H1 (cell line): Measurements from ENCODE around the gene ASMT. TPM values are rescaled to one million over a fixed set of nuclear protein-coding genes. Genes with fewer than 3 reads are reported as not detected.

Experiments
- CTCF ChIA-PET: fragments of 300-600 bp; sonication (Branson Sonifier 250); formaldehyde crosslinking; loops from one replicate; lab custom pipeline; 2021; ENCODE audit not compliant: partially characterized antibody; lab: Charles Lee
- POLR2A ChIA-PET: fragments of 300-600 bp; sonication (Branson Sonifier 250); formaldehyde crosslinking; loops from one replicate; lab custom pipeline; 2021; ENCODE audit warnings: inconsistent platforms; ENCODE audit not compliant: partially characterized antibody; lab: Charles Lee
- DNase-seq, 2 experiments: peaks; one replicate each; pipeline versions ENCODE4 v3.0.0 to v3.0.0-alpha.2; 2010 to 2022; ENCODE audit warnings: low spot score in 2 of 2, low read depth in 1 of 2, mixed read lengths in 1 of 2
- FAIRE-seq: peaks from 2 replicates; lab custom pipeline; 2011; peaks lifted over from hg19 to GRCh38; lab: Jason Lieb, UNC
- H2AFZ ChIP-seq: 2 replicates; pipeline ENCODE4 v1.8.1; 2012; ENCODE audit warnings: low read length, inconsistent platforms
- H2AK5ac ChIP-seq: 2 replicates; pipeline ENCODE4 v1.6.1; 2013; ENCODE audit warnings: low read depth, low read length
- H2BK120ac ChIP-seq: replicated peaks from 2 replicates; pipeline ENCODE3; 2013; ENCODE audit warnings: low read depth, low read length, inconsistent platforms
- H2BK12ac ChIP-seq: 2 replicates; pipeline ENCODE4 v1.6.1; 2013; ENCODE audit warnings: low read depth, low read length
- H2BK15ac ChIP-seq: 2 replicates; pipeline ENCODE4 v1.6.1; 2013; ENCODE audit warnings: low read length
- H2BK20ac ChIP-seq: 2 replicates; pipeline ENCODE4 v1.6.1; 2013; ENCODE audit warnings: low read length
- H2BK5ac ChIP-seq: 2 replicates; pipeline ENCODE4 v1.6.1; 2013; ENCODE audit warnings: low read depth, low read length
- H3K14ac ChIP-seq: 2 replicates; pipeline ENCODE4 v1.6.1; 2013; ENCODE audit warnings: inconsistent platforms; ENCODE audit not compliant: insufficient read length
- H3K18ac ChIP-seq: 2 replicates; pipeline ENCODE4 v1.6.1; 2013; ENCODE audit warnings: low read length; ENCODE audit errors: extremely low read depth
- H3K23ac ChIP-seq: 2 replicates; pipeline ENCODE4 v1.6.1; 2013; ENCODE audit warnings: inconsistent platforms; ENCODE audit not compliant: insufficient read length
- H3K23me2 ChIP-seq: 2 replicates; pipeline ENCODE4 v1.6.1; 2013; ENCODE audit warnings: low read depth, low read length
- H3K27ac ChIP-seq: 2 replicates; pipeline ENCODE4 v1.6.1; 2011; ENCODE audit warnings: low read depth, low read length, inconsistent platforms
- H3K27me3 ChIP-seq, 4 experiments: replicated peaks in 1 of 4; 1 replicate in 1 of 4; 2 replicates in 3 of 4; pipeline versions ENCODE4 v1.6.1 to v1.8.1; 2011 to 2013; ENCODE audit warnings: low read length in 3 of 4, mild to moderate bottlenecking in 3 of 4, inconsistent platforms in 2 of 4, mixed read lengths in 2 of 4, moderate library complexity in 1 of 4; ENCODE audit not compliant: control insufficient read depth in 3 of 4, insufficient read depth in 3 of 4; ENCODE audit errors: extremely low read depth in 1 of 4
- H3K36me3 ChIP-seq, 4 experiments: 2 replicates each; pipeline versions ENCODE4 v1.6.1 to v1.8.1; 2011 to 2013; ENCODE audit warnings: mild to moderate bottlenecking in 4 of 4, low read length in 3 of 4, moderate library complexity in 2 of 4, control low read depth in 1 of 4, inconsistent platforms in 1 of 4; ENCODE audit not compliant: insufficient read depth in 4 of 4, control insufficient read depth in 2 of 4
- H3K4ac ChIP-seq: replicated peaks from 2 replicates; pipeline ENCODE3; 2013; ENCODE audit warnings: low read length, low read depth, mixed read lengths, inconsistent platforms; ENCODE audit not compliant: insufficient read length
- H3K4me1 ChIP-seq, 4 experiments: replicated peaks in 1 of 4; 1 replicate in 1 of 4; 2 replicates in 3 of 4; pipeline versions ENCODE4 v1.6.1 to v1.8.1; 2011 to 2013; ENCODE audit warnings: low read length in 3 of 4, inconsistent platforms in 2 of 4, mixed read lengths in 1 of 4; ENCODE audit not compliant: insufficient read depth in 4 of 4, control insufficient read depth in 3 of 4
- H3K4me2 ChIP-seq, 2 experiments: 2 replicates each; pipeline versions ENCODE4 v1.6.1 to v1.8.1; 2011 to 2013; ENCODE audit warnings: low read depth in 2 of 2, low read length in 2 of 2, control low read depth in 1 of 2, inconsistent platforms in 1 of 2, mild to moderate bottlenecking in 1 of 2; ENCODE audit not compliant: insufficient read depth in 1 of 2
- H3K4me3 ChIP-seq, 4 experiments: fragments of 200-600, 300-600 bp in 1 of 4; sonication (generic), shearing (Covaris generic), sonication (Bioruptor Twin) in 1 of 4; 2 replicates each; pipeline versions ENCODE4 v1.5.1 to v1.8.1; 2011 to 2016; ENCODE audit warnings: low read length in 4 of 4, low read depth in 3 of 4, control low read depth in 2 of 4, inconsistent platforms in 2 of 4, mild to moderate bottlenecking in 2 of 4, mixed read lengths in 1 of 4, moderate library complexity in 1 of 4; ENCODE audit not compliant: insufficient read depth in 2 of 4; ENCODE audit errors: extremely low read depth in 1 of 4
- H3K56ac ChIP-seq: replicated peaks from 2 replicates; pipeline ENCODE3; 2013; ENCODE audit warnings: low read depth, mild to moderate bottlenecking, mixed read lengths, low read length, inconsistent platforms; ENCODE audit not compliant: insufficient read length
- H3K79me1 ChIP-seq: 2 replicates; pipeline ENCODE4 v1.6.1; 2013; ENCODE audit warnings: low read depth, low read length, control low read depth
- H3K79me2 ChIP-seq, 2 experiments: 2 replicates each; pipeline versions ENCODE4 v1.6.1 to v1.8.1; 2012 to 2013; ENCODE audit warnings: low read length in 2 of 2, mild to moderate bottlenecking in 2 of 2, inconsistent platforms in 1 of 2; ENCODE audit not compliant: insufficient read depth in 2 of 2, control insufficient read depth in 1 of 2
- H3K9ac ChIP-seq, 4 experiments: replicated peaks in 1 of 4; 1 replicate in 1 of 4; 2 replicates in 3 of 4; pipeline versions ENCODE4 v1.6.1 to v1.8.1; 2011 to 2013; ENCODE audit warnings: low read depth in 3 of 4, low read length in 3 of 4, control low read depth in 2 of 4, mild to moderate bottlenecking in 2 of 4, moderate library complexity in 2 of 4, inconsistent platforms in 1 of 4; ENCODE audit errors: extremely low read depth in 1 of 4
- H3K9me3 ChIP-seq, 2 experiments: 2 replicates each; pipeline versions ENCODE4 v1.6.1 to v1.8.1; 2012 to 2013; ENCODE audit warnings: mild to moderate bottlenecking in 2 of 2, moderate library complexity in 2 of 2, control low read depth in 1 of 2, inconsistent platforms in 1 of 2, low read depth in 1 of 2, low read length in 1 of 2, mixed read lengths in 1 of 2; ENCODE audit not compliant: insufficient read depth in 2 of 2
- H4K20me1 ChIP-seq, 2 experiments: replicated peaks in 1 of 2; 2 replicates each; pipeline versions ENCODE3 to v1.8.1; 2011 to 2013; ENCODE audit warnings: inconsistent platforms in 2 of 2, low read length in 2 of 2, mild to moderate bottlenecking in 1 of 2; ENCODE audit not compliant: insufficient read depth in 2 of 2, control insufficient read depth in 1 of 2
- H4K5ac ChIP-seq: 2 replicates; pipeline ENCODE4 v1.6.1; 2013; ENCODE audit warnings: low read length, low read depth, mixed read lengths, inconsistent platforms; ENCODE audit not compliant: insufficient read length
- H4K8ac ChIP-seq: 2 replicates; pipeline ENCODE4 v1.8.0; 2013; ENCODE audit warnings: mild to moderate bottlenecking, moderate library complexity, low read length, inconsistent platforms; ENCODE audit not compliant: insufficient read depth; ENCODE audit errors: extremely low read depth
- H4K91ac ChIP-seq: replicated peaks from 2 replicates; pipeline ENCODE3; 2013; ENCODE audit warnings: low read length, mixed read lengths, inconsistent platforms; ENCODE audit not compliant: insufficient read length
- BCL11A ChIP-seq, 2 experiments: IDR thresholded peaks; one replicate each; pipeline ENCODE4 v1.6.1; 2011; ENCODE audit warnings: low read depth in 2 of 2, low read length in 2 of 2, mild to moderate bottlenecking in 2 of 2
- BRCA1 ChIP-seq: IDR thresholded peaks from 2 replicates; pipeline ENCODE4 v1.6.1; 2012; ENCODE audit warnings: low read depth, low read length, improper control_type of control experiment
- EP300 ChIP-seq, 2 experiments: IDR thresholded peaks; 1 replicate in 1 of 2; 2 replicates in 1 of 2; pipeline ENCODE4 v1.6.1; 2011 to 2012; ENCODE audit warnings: low read depth in 2 of 2, low read length in 2 of 2, mild to moderate bottlenecking in 2 of 2, borderline replicate concordance in 1 of 2, inconsistent platforms in 1 of 2, moderate library complexity in 1 of 2
- MAFK ChIP-seq: IDR thresholded peaks from 2 replicates; pipeline ENCODE4 v1.6.1; 2012; ENCODE audit warnings: low read depth, mild to moderate bottlenecking, improper control_type of control experiment, low read length
- POLR2AphosphoS5 ChIP-seq: IDR thresholded peaks from 2 replicates; pipeline ENCODE4 v1.6.1; 2011; ENCODE audit warnings: low read depth, low read length
- SIX5 ChIP-seq: IDR thresholded peaks from 2 replicates; pipeline ENCODE4 v1.6.1; 2011; ENCODE audit warnings: mild to moderate bottlenecking, low read depth, low read length
- WGBS, 2 experiments: shearing (Covaris generic) in 1 of 2; methylation state at CpG; one replicate each; pipeline versions ENCODE4 v1.1.6 to v1.1.7; 2013 to 2015; ENCODE audit warnings: low lambda C conversion rate in 2 of 2, mixed read lengths in 2 of 2, inconsistent platforms in 1 of 2, low coverage in 1 of 2, missing lambda C conversion rate in 1 of 2; ENCODE audit not compliant: insufficient replicate concordance in 2 of 2, insufficient coverage in 1 of 2, insufficient read length in 1 of 2; ENCODE audit errors: extremely low coverage in 1 of 2, missing lambda C conversion rate in 1 of 2; 5-methylcytosine and 5-hydroxymethylcytosine counted together
- polyA plus RNA-seq, 7 experiments: library from polyadenylated mRNA; depleted of rRNA in 3 of 7; stranded (reverse) in 5 of 7; unstranded in 2 of 7; fragments of >200 nt in 5 of 7; fragments of 200-250 nt in 2 of 7; gene quantifications; 1 replicate in 5 of 7; 2 replicates in 1 of 7; 4 replicates in 1 of 7; pipeline versions ENCODE4 v1.2.1 to v1.2.3, GENCODE V29; 2011 to 2013; ENCODE audit warnings: missing spikeins in 2 of 7, mixed read lengths in 2 of 7
- total RNA-seq: library from RNA; stranded (reverse); fragmentation: NEBNext Ultra II Directional; extraction: Animal tissue kit (Norgen Biotek cat#: 25700); gene quantifications from 2 replicates; pipeline ENCODE4 v1.2.1, GENCODE V29; 2021

Gene ASMT
- total and polyA plus RNA-seq, 2 of the 8 experiments (the other 6 are each of a cell fraction or from before 2014, with no cell fraction given), result 1.5 to 3.1 TPM

DNA sequence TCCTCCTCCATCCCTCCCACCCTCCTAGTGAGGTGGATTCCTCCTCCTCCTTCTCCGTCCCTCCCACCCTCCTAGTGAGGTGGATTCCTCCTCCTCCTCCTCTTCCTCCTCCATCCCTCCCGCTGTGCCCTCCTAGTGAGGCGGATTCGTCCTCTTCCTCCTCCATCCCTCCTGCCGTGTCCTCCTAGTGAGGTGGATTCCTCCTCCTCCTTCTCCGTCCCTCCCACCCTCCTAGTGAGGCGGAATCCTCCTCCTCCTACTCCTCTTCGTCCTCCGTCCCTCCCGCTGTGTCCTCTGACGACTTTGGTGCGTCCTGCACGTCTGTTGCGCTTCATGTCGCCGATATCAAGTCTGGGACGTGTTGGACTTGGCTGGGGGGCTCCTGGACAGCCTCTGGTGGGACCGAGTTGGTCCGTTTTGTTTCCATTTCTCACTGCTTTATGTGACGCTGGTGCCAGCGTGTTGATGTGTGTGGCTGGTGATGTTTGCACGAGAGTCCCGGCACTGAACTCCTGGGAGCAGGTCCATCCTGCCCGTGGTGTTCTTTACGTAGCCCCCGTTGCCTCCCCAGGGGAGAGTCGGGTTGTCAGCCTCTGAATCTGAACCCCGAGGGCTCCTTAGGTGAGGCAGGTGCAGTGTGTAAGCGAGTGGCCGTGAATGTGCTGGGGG lies 18.0 kb upstream of the ASMT start:
- peaks cover 0 to 8% (median 6%) of the 10 kb centered on the region in 4 experiments; a peak in 5 of 7 replicates for H3K4me1 ChIP-seq
- H3K23ac ChIP-seq, result no peak overlapping the region
- no peak overlapping the region for H4K5ac ChIP-seq
- no peak overlapping the region for H3K18ac ChIP-seq
- ChIA-PET CTCF (no interaction called here), POLR2A (no interaction called here)
- H3K4ac ChIP-seq, result no peak overlapping the region
- H3K9ac ChIP-seq, result no peak overlapping the region; a peak in 1 of 7 replicates
- H3K4me3 ChIP-seq, result no peak overlapping the region
- peaks cover 6 to 47% of the 10 kb centered on the region in 2 experiments for H4K20me1 ChIP-seq
- peak in 1 of 2 experiments; percentile 24 for DNase-seq
- H2BK5ac ChIP-seq, result no peak overlapping the region
- H3K4me2 ChIP-seq, result no peak overlapping the region
- H3K36me3 ChIP-seq, result peaks cover 36 to 75% (median 65%) of the 10 kb centered on the region in 4 experiments
- H3K9me3 ChIP-seq, result no peaks in the 10 kb centered on the region
- no peak overlapping the region for H2BK20ac ChIP-seq
- peaks cover 20% of the 10 kb centered on the region for H3K79me1 ChIP-seq
- H2BK15ac ChIP-seq, result no peak overlapping the region
- H2AK5ac ChIP-seq, result no peak overlapping the region
- H3K27ac ChIP-seq, result no peak overlapping the region; the same call in 1 of the 2 replicates
- H3K56ac ChIP-seq, result no peak overlapping the region
- peaks cover 15 to 58% of the 10 kb centered on the region in 2 experiments; a peak in 3 of 4 replicates for H3K79me2 ChIP-seq
- H3K27me3 ChIP-seq, result 0 out of 7 replicates have a peak, but pooled peaks cover 0 to 2% (median 0%) of the 10 kb centered on the region in 4 experiments
- H3K14ac ChIP-seq, result no peak overlapping the region
- peaks cover 5% of the 10 kb centered on the region; the same call in 1 of the 2 replicates for H3K23me2 ChIP-seq
- no peak overlapping the region for H4K91ac ChIP-seq
- FAIRE-seq, result no peak
- H2AFZ ChIP-seq, result no peak overlapping the region
- WGBS, 2 experiments, result 88% methylated on average over 25 of the region's 30 CpGs; no CpG with 5 or more reads in 1 of the 2 experiments
- no peak overlapping the region for H2BK120ac ChIP-seq
- no peak overlapping the region for H4K8ac ChIP-seq
- H2BK12ac ChIP-seq, result no peak overlapping the region
- TF ChIP-seq BCL11A (IDR thresholded peaks at IDR 0.05; ENCODE audit: low read depth in 2 of 2, low read length in 2 of 2), result no peak
- no peak for TF ChIP-seq MAFK
- TF ChIP-seq POLR2AphosphoS5, result no peak
- no peak for TF ChIP-seq SIX5
- TF ChIP-seq EP300 (IDR thresholded peaks at IDR 0.05; ENCODE audit: borderline replicate concordance in 1 of 2, low read depth in 2 of 2, low read length in 2 of 2), result no peak
- no peak for TF ChIP-seq BRCA1
